B cell (primary cell): ENCODE data around the gene TBC1D22B. TPM values are rescaled to one million over a fixed set of nuclear protein-coding genes. Genes with fewer than 3 reads are reported as not detected.

Experiments
- ATAC-seq: fragments of 200-7000 bp; cut with Tn5 transposase; one replicate; pipeline ENCODE4 v1.10.0; 2021; ENCODE audit warnings: low read depth, mild to moderate bottlenecking, moderate number of reproducible peaks, moderate library complexity
- CTCF ChIA-PET: fragments of 350-600 bp; sonication (Branson Sonifier 250); formaldehyde crosslinking; loops from one replicate; lab custom pipeline; 2021; ENCODE audit warnings: antibody characterized with exemption, inconsistent platforms; lab: Charles Lee
- POLR2A ChIA-PET: fragments of 350-600 bp; sonication (Branson Sonifier 250); formaldehyde crosslinking; loops from one replicate; lab custom pipeline; 2021; ENCODE audit warnings: antibody characterized with exemption; lab: Charles Lee
- DNase-seq: peaks from one replicate; pipeline ENCODE4 v3.0.0; 2013
- H2AFZ ChIP-seq: 2 replicates; pipeline ENCODE4 v1.6.1; 2012; ENCODE audit warnings: mild to moderate bottlenecking, low read depth, low read length; ENCODE audit not compliant: insufficient read depth, poor library complexity, severe bottlenecking
- H3K27ac ChIP-seq, 2 donors: 1 replicate in 1 of 2; 2 replicates in 1 of 2; pipeline ENCODE4 v1.5.1; 2012 to 2013; ENCODE audit warnings: low read length in 2 of 2, mild to moderate bottlenecking in 2 of 2, moderate library complexity in 1 of 2
- H3K27me3 ChIP-seq, 4 experiments: fragments of 200-600 bp in 1 of 4; sonication (generic) in 1 of 4; replicated peaks in 1 of 4; 1 replicate in 2 of 4; 2 replicates in 2 of 4; pipeline versions ENCODE4 v1.6.1 to v1.7.0; 2013 to 2016; ENCODE audit warnings: low read length in 3 of 4, mild to moderate bottlenecking in 2 of 4, mixed read lengths in 1 of 4, moderate library complexity in 1 of 4; ENCODE audit not compliant: insufficient read depth in 4 of 4, control insufficient read depth in 3 of 4; ENCODE audit errors: control extremely low read depth in 1 of 4
- H3K36me3 ChIP-seq, 2 experiments: replicated peaks in 1 of 2; 1 replicate in 1 of 2; 2 replicates in 1 of 2; pipeline versions ENCODE4 v1.6.1 to v1.7.1; 2013; ENCODE audit warnings: low read length in 1 of 2; ENCODE audit not compliant: insufficient read depth in 2 of 2, control insufficient read depth in 1 of 2; ENCODE audit errors: control extremely low read depth in 1 of 2, extremely low read depth in 1 of 2
- H3K4me1 ChIP-seq, 2 donors: fragments of 200-600 bp in 1 of 2; sonication (generic) in 1 of 2; 1 replicate in 1 of 2; 2 replicates in 1 of 2; pipeline versions ENCODE4 v1.5.1 to v1.6.1; 2013 to 2017; ENCODE audit warnings: low read length in 2 of 2; ENCODE audit not compliant: control insufficient read depth in 2 of 2, insufficient read depth in 2 of 2
- H3K4me2 ChIP-seq: replicated peaks from 2 replicates; pipeline ENCODE3; 2012; ENCODE audit warnings: mild to moderate bottlenecking, low read depth, low read length; ENCODE audit not compliant: poor library complexity, severe bottlenecking
- H3K4me3 ChIP-seq, 5 experiments: fragments of 200-600 bp in 1 of 5; sonication (generic) in 1 of 5; 1 replicate in 3 of 5; 2 replicates in 2 of 5; pipeline versions ENCODE4 v1.5.1 to v1.7.0; 2011 to 2016; ENCODE audit warnings: low read length in 4 of 5, mild to moderate bottlenecking in 4 of 5, low read depth in 2 of 5, control low read depth in 1 of 5, moderate library complexity in 1 of 5; ENCODE audit not compliant: insufficient read depth in 1 of 5; ENCODE audit errors: control extremely low read depth in 1 of 5, extremely low read depth in 1 of 5
- H3K79me2 ChIP-seq: fragments of 200-600 bp; sonication (generic); one replicate; pipeline ENCODE4 v1.6.0; 2016; ENCODE audit warnings: low read length; ENCODE audit not compliant: control insufficient read depth, insufficient read depth
- H3K9ac ChIP-seq: fragments of 200-600 bp; sonication (generic); 2 replicates; pipeline ENCODE4 v1.6.1; 2017; ENCODE audit warnings: mild to moderate bottlenecking, low read length, moderate library complexity
- H3K9me3 ChIP-seq, 3 donors: one replicate each; pipeline versions ENCODE4 v1.6.1 to v1.7.1; 2013; ENCODE audit warnings: low read length in 2 of 3; ENCODE audit not compliant: control insufficient read depth in 2 of 3, insufficient read depth in 1 of 3; ENCODE audit errors: control extremely low read depth in 1 of 3
- H4K20me1 ChIP-seq: 2 replicates; pipeline ENCODE4 v1.6.0; 2012; ENCODE audit warnings: mild to moderate bottlenecking, low read length; ENCODE audit not compliant: insufficient read depth, control insufficient read depth, poor library complexity, severe bottlenecking
- H3K27ac Mint-ChIP-seq: one replicate; pipeline ENCODE4 v1.8.0; 2021; ENCODE audit warnings: mixed read lengths
- H3K27me3 Mint-ChIP-seq: one replicate; pipeline ENCODE4 v1.8.0; 2021; ENCODE audit warnings: mixed read lengths
- H3K4me1 Mint-ChIP-seq: one replicate; pipeline ENCODE4 v1.8.0; 2021; ENCODE audit warnings: mixed read lengths
- H3K4me3 Mint-ChIP-seq: one replicate; pipeline ENCODE4 v1.8.0; 2021; ENCODE audit warnings: mixed read lengths
- H3K9me3 Mint-ChIP-seq: one replicate; pipeline ENCODE4 v1.8.0; 2022; ENCODE audit warnings: mixed read lengths; ENCODE audit not compliant: insufficient read depth
- CTCF ChIP-seq: fragments of 200-600 bp; IDR thresholded peaks from one replicate; pipeline ENCODE4 v1.8.0; 2022; ENCODE audit warnings: antibody characterized with exemption, mild to moderate bottlenecking
- EZH2 ChIP-seq: IDR thresholded peaks from 2 replicates; pipeline ENCODE4 v1.6.1; 2012; ENCODE audit warnings: borderline replicate concordance, low read depth, mild to moderate bottlenecking, moderate library complexity, low read length; ENCODE audit not compliant: insufficient read depth, poor library complexity, severe bottlenecking
- WGBS: methylation state at CpG from one replicate; pipeline ENCODE4 v1.1.5; 2013; ENCODE audit warnings: missing lambda C conversion rate; ENCODE audit not compliant: insufficient coverage; 5-methylcytosine and 5-hydroxymethylcytosine counted together
- intact Hi-C: fragments of 100-400 bp; cut with micrococcal nuclease; formaldehyde crosslinking; loops from one replicate; pipeline ENCODE4 v1.10.0; 2022
- polyA plus RNA-seq: library from polyadenylated mRNA; depleted of rRNA; stranded (reverse); fragments of >200 nt; gene quantifications from 2 replicates; pipeline ENCODE4 v1.2.3, GENCODE V29; 2012
- total RNA-seq, 2 donors: library from RNA; stranded (reverse); fragments of 120-200 nt in 1 of 2; gene quantifications; 1 replicate in 1 of 2; 2 replicates in 1 of 2; pipeline versions ENCODE4 v1.2.3 to v1.2.4, GENCODE V29; 2013 to 2022

The TBC1D22B gene
- total and polyA plus RNA-seq, 2 donors (not counting 1 experiment from before 2014, with no cell fraction given), result 5.1 to 12.5 TPM

- Histone ChIP-seq H3K4me1 (no peaks in the 10 kb centered on the region), H3K9ac (no peak overlapping the region), H3K27ac (no peak overlapping the region), H2AFZ (no peak overlapping the region), H3K79me2 (no peaks in the 10 kb centered on the region), H3K27me3 (no peaks in the 10 kb centered on the region), H3K9me3 (no peaks in the 10 kb centered on the region), H3K4me2 (no peak overlapping the region), H3K4me3 (no peak overlapping the region), H3K36me3 (no peaks in the 10 kb centered on the region), H4K20me1 (no peaks in the 10 kb centered on the region)
- CTCF ChIA-PET, result no interaction called here
- no peak overlapping the region for H3K4me3 Mint-ChIP-seq
- DNase-seq (no peak), ATAC-seq (no peak)
- H3K4me1 Mint-ChIP-seq, result no peaks in the 10 kb centered on the region
- WGBS, result 96% methylated on average over 3 of the region's 7 CpGs
- POLR2A ChIA-PET, result no interaction called here
- no peak for TF ChIP-seq CTCF
- no peak for TF ChIP-seq EZH2
- no peaks in the 10 kb centered on the region for H3K9me3 Mint-ChIP-seq
- H3K27me3 Mint-ChIP-seq, result no peaks in the 10 kb centered on the region
- intact Hi-C loops, result no loop called here
- H3K27ac Mint-ChIP-seq, result no peak overlapping the region
Measured at GRCh38 chr6:37233541-37233940, 24.0 kb upstream of the TBC1D22B start.

- intact Hi-C loops, result no loop called here
- peaks cover 4% of the 10 kb centered on the region for H3K4me1 Mint-ChIP-seq
- Histone ChIP-seq H3K27ac (no peak overlapping the region), H3K36me3 (no peaks in the 10 kb centered on the region), H3K9me3 (no peaks in the 10 kb centered on the region), H3K4me2 (no peak overlapping the region), H3K4me3 (no peak overlapping the region), H2AFZ (no peak overlapping the region), H3K9ac (no peak overlapping the region), H3K27me3 (no peaks in the 10 kb centered on the region), H4K20me1 (no peaks in the 10 kb centered on the region), H3K4me1 (peaks cover 5 to 6% of the 10 kb centered on the region in 2 donors), H3K79me2 (no peaks in the 10 kb centered on the region)
- H3K9me3 Mint-ChIP-seq, result no peaks in the 10 kb centered on the region
- ChIA-PET CTCF (no interaction called here), POLR2A (no interaction called here)
- TF ChIP-seq EZH2, result no peak
- TF ChIP-seq CTCF, result no peak
- ATAC-seq (no peak), DNase-seq (no peak)
- H3K27ac Mint-ChIP-seq, result no peak overlapping the region
- WGBS, result 100% methylated on average over 2 of the region's 2 CpGs
- H3K27me3 Mint-ChIP-seq, result no peaks in the 10 kb centered on the region
- H3K4me3 Mint-ChIP-seq, result no peak overlapping the region
Measured at GRCh38 chr6:37236921-37237320, 20.7 kb upstream of the TBC1D22B start.
